GM19351 (cell line): ENCODE results near the gene TNK1.

Experiments
- ATAC-seq: cut with Tn5 transposase; IDR thresholded peaks from one replicate; pipeline ENCODE4 v1.9.1; 2021; ENCODE audit warnings: mild to moderate bottlenecking, moderate library complexity; ENCODE audit not compliant: unreplicated experiment

Gene TNK1

GRCh38 chr17:7408863-7409262, 28.0 kb downstream of the TNK1 start:
- ATAC-seq, result no peak

GRCh38 chr17:7409716-7410115, 28.8 kb downstream of the TNK1 start:
- ATAC-seq, result no peak

GRCh38 chr17:7410634-7411426, 29.9 kb downstream of the TNK1 start:
- ATAC-seq, result no peak

- ATAC-seq, result no peak
These were observed 30.5 kb downstream of the TNK1 start for GRCh38 chr17:7411427-7411750.

- ATAC-seq, result no peak
These were observed 32.6 kb downstream of the TNK1 start for GRCh38 chr17:7413346-7413985.

GRCh38 chr17:7414837-7415236, 33.9 kb downstream of the TNK1 start:
- no peak for ATAC-seq

GRCh38 chr17:7415784-7416183, 34.9 kb downstream of the TNK1 start:
- no peak for ATAC-seq

- no peak for ATAC-seq
These were observed 35.4 kb downstream of the TNK1 start for GRCh38 chr17:7416323-7416722.

GRCh38 chr17:7417056-7417655, 36.3 kb downstream of the TNK1 start:
- no peak for ATAC-seq

GRCh38 chr17:7418472-7419152, 37.7 kb downstream of the TNK1 start:
- no peak for ATAC-seq

GRCh38 chr17:7419819-7420610, 39.1 kb downstream of the TNK1 start, which contains the start of gene SPEM1:
Gene SPEM1 (plus strand): TSS chr17:7420324. CDS start chr17:7420385, 61 bp downstream.
- ATAC-seq, result no peak

- ATAC-seq, result no peak
These were observed 40.3 kb downstream of the TNK1 start for GRCh38 chr17:7421186-7421585.

GRCh38 chr17:7423679-7424078, 42.8 kb downstream of the TNK1 start:
- no peak for ATAC-seq

- no peak for ATAC-seq
These were observed 44.4 kb downstream of the TNK1 start, which contains the start of gene SPEM2 for GRCh38 chr17:7425316-7425715. Gene SPEM2 (plus strand): TSS chr17:7425616. CDS start chr17:7425689, 73 bp downstream.

GRCh38 chr17:7425756-7426155, 44.9 kb downstream of the TNK1 start:
- ATAC-seq, result no peak

GRCh38 chr17:7426203-7426863, 45.4 kb downstream of the TNK1 start:
- no peak for ATAC-seq

GRCh38 chr17:7426896-7427489, 46.1 kb downstream of the TNK1 start:
- no peak for ATAC-seq

GRCh38 chr17:7427549-7427948, 46.7 kb downstream of the TNK1 start:
- no peak for ATAC-seq

GRCh38 chr17:7428557-7428956, 47.7 kb downstream of the TNK1 start, which contains the start of gene SPEM3:
Gene SPEM3 (plus strand): TSS chr17:7428857. CDS start chr17:7428903, 46 bp downstream.
- ATAC-seq, result no peak

GRCh38 chr17:7429722-7430121, 48.8 kb downstream of the TNK1 start:
- ATAC-seq, result no peak
